HUES6 (cell line): Measurements from ENCODE around the gene ARFGEF2.
"Not testable (repeated sequence)": the region's sequence is repeated elsewhere in the genome, so short reads cannot be mapped to it uniquely, and the experiment has no call there.

ENCODE experiments used
- H3K27ac ChIP-seq: 2 replicates; pipeline ENCODE4 v1.7.0; 2013; ENCODE audit warnings: low read depth, mild to moderate bottlenecking, low read length, inconsistent platforms
- H3K27me3 ChIP-seq: 2 replicates; pipeline ENCODE4 v1.6.1; 2013; ENCODE audit warnings: low read length; ENCODE audit not compliant: control insufficient read depth, insufficient read depth
- H3K36me3 ChIP-seq: 2 replicates; pipeline ENCODE4 v1.6.1; 2013; ENCODE audit warnings: low read length; ENCODE audit not compliant: control insufficient read depth, insufficient read depth
- H3K4me1 ChIP-seq: 2 replicates; pipeline ENCODE4 v1.6.1; 2013; ENCODE audit warnings: low read length; ENCODE audit not compliant: control insufficient read depth, insufficient read depth
- H3K4me3 ChIP-seq: 2 replicates; pipeline ENCODE4 v1.5.1; 2013; ENCODE audit warnings: low read depth, low read length
- H3K9ac ChIP-seq: one replicate; pipeline ENCODE4 v1.6.1; 2013; ENCODE audit warnings: mild to moderate bottlenecking, low read length
- H3K9me3 ChIP-seq: 2 replicates; pipeline ENCODE4 v1.6.1; 2013; ENCODE audit warnings: low read depth, low read length; ENCODE audit not compliant: control insufficient read depth, insufficient read depth

The ARFGEF2 gene

GRCh38 chr20:49006446-49006980 lies 85.0 kb downstream of the ARFGEF2 start:
- H3K4me1 ChIP-seq: no peaks in the 10 kb centered on the region
- no peak overlapping the region for H3K4me3 ChIP-seq
- peaks cover 54% of the 10 kb centered on the region for H3K36me3 ChIP-seq
- no peaks in the 10 kb centered on the region for H3K27me3 ChIP-seq
- no peak overlapping the region for H3K27ac ChIP-seq
- no peak overlapping the region for H3K9ac ChIP-seq
- H3K9me3 ChIP-seq: no peaks in the 10 kb centered on the region

- H3K27ac ChIP-seq: no peak overlapping the region
- no peak overlapping the region for H3K4me3 ChIP-seq
- H3K27me3 ChIP-seq: no peaks in the 10 kb centered on the region
- no peak overlapping the region for H3K9ac ChIP-seq
- peaks cover 78% of the 10 kb centered on the region for H3K36me3 ChIP-seq
- no peaks in the 10 kb centered on the region for H3K4me1 ChIP-seq
- no peaks in the 10 kb centered on the region for H3K9me3 ChIP-seq
These were observed 88.6 kb downstream of the ARFGEF2 start for GRCh38 chr20:49009899-49010631.

- Histone ChIP-seq H3K9me3 (no peaks in the 10 kb centered on the region), H3K4me1 (no peaks in the 10 kb centered on the region), H3K4me3 (no peak overlapping the region), H3K36me3 (peaks cover 64% of the 10 kb centered on the region), H3K27ac (no peak overlapping the region), H3K9ac (no peak overlapping the region), H3K27me3 (no peaks in the 10 kb centered on the region)
These were observed 102.7 kb downstream of the ARFGEF2 start for GRCh38 chr20:49024220-49024619.

GRCh38 chr20:49028177-49028576 lies 106.7 kb downstream of the ARFGEF2 start:
- H3K4me3 ChIP-seq, H3K9ac ChIP-seq, H3K27me3 ChIP-seq, H3K4me1 ChIP-seq, H3K27ac ChIP-seq, H3K9me3 ChIP-seq: not testable (repeated sequence)
- H3K36me3 ChIP-seq: peaks cover 65% of the 10 kb centered on the region

- H3K4me1 ChIP-seq: no peaks in the 10 kb centered on the region
- no peak overlapping the region for H3K27ac ChIP-seq
- no peaks in the 10 kb centered on the region for H3K9me3 ChIP-seq
- H3K9ac ChIP-seq: no peak overlapping the region
- peaks cover 67% of the 10 kb centered on the region for H3K36me3 ChIP-seq
- no peak overlapping the region for H3K4me3 ChIP-seq
- H3K27me3 ChIP-seq: no peaks in the 10 kb centered on the region
These were observed 107.2 kb downstream of the ARFGEF2 start for GRCh38 chr20:49028684-49029083.

- Histone ChIP-seq H3K9me3 (no peaks in the 10 kb centered on the region), H3K4me3 (no peak overlapping the region), H3K4me1 (no peaks in the 10 kb centered on the region), H3K27ac (no peak overlapping the region), H3K27me3 (no peaks in the 10 kb centered on the region), H3K36me3 (peaks cover 67% of the 10 kb centered on the region), H3K9ac (no peak overlapping the region)
These were observed 107.7 kb downstream of the ARFGEF2 start for GRCh38 chr20:49029203-49029602.

- Histone ChIP-seq H3K27me3 (no peaks in the 10 kb centered on the region), H3K9me3 (no peaks in the 10 kb centered on the region), H3K9ac (no peak overlapping the region), H3K27ac (no peak overlapping the region), H3K36me3 (peaks cover 57% of the 10 kb centered on the region), H3K4me1 (no peaks in the 10 kb centered on the region), H3K4me3 (no peak overlapping the region)
These were observed 109.6 kb downstream of the ARFGEF2 start for GRCh38 chr20:49030954-49031619.

- H3K4me1 ChIP-seq: no peaks in the 10 kb centered on the region
- H3K36me3 ChIP-seq: peaks cover 48% of the 10 kb centered on the region
- no peak overlapping the region for H3K9ac ChIP-seq
- no peaks in the 10 kb centered on the region for H3K9me3 ChIP-seq
- no peak overlapping the region for H3K27ac ChIP-seq
- H3K27me3 ChIP-seq: no peaks in the 10 kb centered on the region
- no peak overlapping the region for H3K4me3 ChIP-seq
These were observed 110.9 kb downstream of the ARFGEF2 start for GRCh38 chr20:49032455-49032854.

- no peaks in the 10 kb centered on the region for H3K4me1 ChIP-seq
- H3K9ac ChIP-seq: no peak overlapping the region
- H3K9me3 ChIP-seq: no peaks in the 10 kb centered on the region
- H3K36me3 ChIP-seq: peaks cover 36% of the 10 kb centered on the region
- H3K4me3 ChIP-seq: no peak overlapping the region
- no peaks in the 10 kb centered on the region for H3K27me3 ChIP-seq
- no peak overlapping the region for H3K27ac ChIP-seq
These were observed 112.7 kb downstream of the ARFGEF2 start for GRCh38 chr20:49034070-49034732.

- Histone ChIP-seq H3K27ac (no peak overlapping the region), H3K9me3 (no peaks in the 10 kb centered on the region), H3K4me1 (no peaks in the 10 kb centered on the region), H3K4me3 (no peak overlapping the region), H3K9ac (no peak overlapping the region), H3K27me3 (no peaks in the 10 kb centered on the region), H3K36me3 (peaks cover 16% of the 10 kb centered on the region)
These were observed 116.5 kb downstream of the ARFGEF2 start for GRCh38 chr20:49037962-49038387.

- H3K9ac ChIP-seq: no peak overlapping the region
- no peak overlapping the region for H3K27ac ChIP-seq
- no peaks in the 10 kb centered on the region for H3K9me3 ChIP-seq
- H3K36me3 ChIP-seq: peaks cover 2% of the 10 kb centered on the region
- H3K4me3 ChIP-seq: no peak overlapping the region
- H3K27me3 ChIP-seq: no peaks in the 10 kb centered on the region
- no peaks in the 10 kb centered on the region for H3K4me1 ChIP-seq
These were observed 118.3 kb downstream of the ARFGEF2 start for GRCh38 chr20:49039854-49040253.
